B cell (primary cell): ENCODE data around the gene NDUFA1. TPM values are rescaled to one million over a fixed set of nuclear protein-coding genes. Genes with fewer than 3 reads are reported as not detected.

Experiments used
- ATAC-seq: fragments of 200-7000 bp; cut with Tn5 transposase; one replicate; pipeline ENCODE4 v1.10.0; 2021; ENCODE audit warnings: low read depth, mild to moderate bottlenecking, moderate number of reproducible peaks, moderate library complexity
- CTCF ChIA-PET: fragments of 350-600 bp; sonication (Branson Sonifier 250); formaldehyde crosslinking; loops from one replicate; lab custom pipeline; 2021; ENCODE audit warnings: antibody characterized with exemption, inconsistent platforms; lab: Charles Lee
- POLR2A ChIA-PET: fragments of 350-600 bp; sonication (Branson Sonifier 250); formaldehyde crosslinking; loops from one replicate; lab custom pipeline; 2021; ENCODE audit warnings: antibody characterized with exemption; lab: Charles Lee
- DNase-seq: peaks from one replicate; pipeline ENCODE4 v3.0.0; 2013
- H2AFZ ChIP-seq: 2 replicates; pipeline ENCODE4 v1.6.1; 2012; ENCODE audit warnings: mild to moderate bottlenecking, low read depth, low read length; ENCODE audit not compliant: insufficient read depth, poor library complexity, severe bottlenecking
- H3K27ac ChIP-seq, 2 donors: 1 replicate in 1 of 2; 2 replicates in 1 of 2; pipeline ENCODE4 v1.5.1; 2012 to 2013; ENCODE audit warnings: low read length in 2 of 2, mild to moderate bottlenecking in 2 of 2, moderate library complexity in 1 of 2
- H3K27me3 ChIP-seq, 4 experiments: fragments of 200-600 bp in 1 of 4; sonication (generic) in 1 of 4; replicated peaks in 1 of 4; 1 replicate in 2 of 4; 2 replicates in 2 of 4; pipeline versions ENCODE4 v1.6.1 to v1.7.0; 2013 to 2016; ENCODE audit warnings: low read length in 3 of 4, mild to moderate bottlenecking in 2 of 4, mixed read lengths in 1 of 4, moderate library complexity in 1 of 4; ENCODE audit not compliant: insufficient read depth in 4 of 4, control insufficient read depth in 3 of 4; ENCODE audit errors: control extremely low read depth in 1 of 4
- H3K36me3 ChIP-seq, 2 experiments: replicated peaks in 1 of 2; 1 replicate in 1 of 2; 2 replicates in 1 of 2; pipeline versions ENCODE4 v1.6.1 to v1.7.1; 2013; ENCODE audit warnings: low read length in 1 of 2; ENCODE audit not compliant: insufficient read depth in 2 of 2, control insufficient read depth in 1 of 2; ENCODE audit errors: control extremely low read depth in 1 of 2, extremely low read depth in 1 of 2
- H3K4me1 ChIP-seq, 2 donors: fragments of 200-600 bp in 1 of 2; sonication (generic) in 1 of 2; 1 replicate in 1 of 2; 2 replicates in 1 of 2; pipeline versions ENCODE4 v1.5.1 to v1.6.1; 2013 to 2017; ENCODE audit warnings: low read length in 2 of 2; ENCODE audit not compliant: control insufficient read depth in 2 of 2, insufficient read depth in 2 of 2
- H3K4me2 ChIP-seq: replicated peaks from 2 replicates; pipeline ENCODE3; 2012; ENCODE audit warnings: mild to moderate bottlenecking, low read depth, low read length; ENCODE audit not compliant: poor library complexity, severe bottlenecking
- H3K4me3 ChIP-seq, 5 experiments: fragments of 200-600 bp in 1 of 5; sonication (generic) in 1 of 5; 1 replicate in 3 of 5; 2 replicates in 2 of 5; pipeline versions ENCODE4 v1.5.1 to v1.7.0; 2011 to 2016; ENCODE audit warnings: low read length in 4 of 5, mild to moderate bottlenecking in 4 of 5, low read depth in 2 of 5, control low read depth in 1 of 5, moderate library complexity in 1 of 5; ENCODE audit not compliant: insufficient read depth in 1 of 5; ENCODE audit errors: control extremely low read depth in 1 of 5, extremely low read depth in 1 of 5
- H3K79me2 ChIP-seq: fragments of 200-600 bp; sonication (generic); one replicate; pipeline ENCODE4 v1.6.0; 2016; ENCODE audit warnings: low read length; ENCODE audit not compliant: control insufficient read depth, insufficient read depth
- H3K9ac ChIP-seq: fragments of 200-600 bp; sonication (generic); 2 replicates; pipeline ENCODE4 v1.6.1; 2017; ENCODE audit warnings: mild to moderate bottlenecking, low read length, moderate library complexity
- H3K9me3 ChIP-seq, 3 donors: one replicate each; pipeline versions ENCODE4 v1.6.1 to v1.7.1; 2013; ENCODE audit warnings: low read length in 2 of 3; ENCODE audit not compliant: control insufficient read depth in 2 of 3, insufficient read depth in 1 of 3; ENCODE audit errors: control extremely low read depth in 1 of 3
- H4K20me1 ChIP-seq: 2 replicates; pipeline ENCODE4 v1.6.0; 2012; ENCODE audit warnings: mild to moderate bottlenecking, low read length; ENCODE audit not compliant: insufficient read depth, control insufficient read depth, poor library complexity, severe bottlenecking
- H3K27ac Mint-ChIP-seq: one replicate; pipeline ENCODE4 v1.8.0; 2021; ENCODE audit warnings: mixed read lengths
- H3K27me3 Mint-ChIP-seq: one replicate; pipeline ENCODE4 v1.8.0; 2021; ENCODE audit warnings: mixed read lengths
- H3K4me1 Mint-ChIP-seq: one replicate; pipeline ENCODE4 v1.8.0; 2021; ENCODE audit warnings: mixed read lengths
- H3K4me3 Mint-ChIP-seq: one replicate; pipeline ENCODE4 v1.8.0; 2021; ENCODE audit warnings: mixed read lengths
- H3K9me3 Mint-ChIP-seq: one replicate; pipeline ENCODE4 v1.8.0; 2022; ENCODE audit warnings: mixed read lengths; ENCODE audit not compliant: insufficient read depth
- CTCF ChIP-seq: fragments of 200-600 bp; IDR thresholded peaks from one replicate; pipeline ENCODE4 v1.8.0; 2022; ENCODE audit warnings: antibody characterized with exemption, mild to moderate bottlenecking
- EZH2 ChIP-seq: IDR thresholded peaks from 2 replicates; pipeline ENCODE4 v1.6.1; 2012; ENCODE audit warnings: borderline replicate concordance, low read depth, mild to moderate bottlenecking, moderate library complexity, low read length; ENCODE audit not compliant: insufficient read depth, poor library complexity, severe bottlenecking
- WGBS: methylation state at CpG from one replicate; pipeline ENCODE4 v1.1.5; 2013; ENCODE audit warnings: missing lambda C conversion rate; ENCODE audit not compliant: insufficient coverage; 5-methylcytosine and 5-hydroxymethylcytosine counted together
- intact Hi-C: fragments of 100-400 bp; cut with micrococcal nuclease; formaldehyde crosslinking; loops from one replicate; pipeline ENCODE4 v1.10.0; 2022
- polyA plus RNA-seq: library from polyadenylated mRNA; depleted of rRNA; stranded (reverse); fragments of >200 nt; gene quantifications from 2 replicates; pipeline ENCODE4 v1.2.3, GENCODE V29; 2012
- total RNA-seq, 2 donors: library from RNA; stranded (reverse); fragments of 120-200 nt in 1 of 2; gene quantifications; 1 replicate in 1 of 2; 2 replicates in 1 of 2; pipeline versions ENCODE4 v1.2.3 to v1.2.4, GENCODE V29; 2013 to 2022

Gene NDUFA1
- total and polyA plus RNA-seq, 2 donors (not counting 1 experiment from before 2014, with no cell fraction given): 29.0 to 39.5 TPM

- WGBS: no CpG with 5 or more reads among the region's 1 CpG
- H3K4me1 ChIP-seq: no peaks in the 10 kb centered on the region
- H4K20me1 ChIP-seq: no peaks in the 10 kb centered on the region
- H3K4me3 ChIP-seq: no peak overlapping the region
- no peak overlapping the region for H3K27ac Mint-ChIP-seq
- H3K27me3 Mint-ChIP-seq: no peaks in the 10 kb centered on the region
- ChIA-PET CTCF (no interaction called here), POLR2A (no interaction called here)
- no peak overlapping the region for H2AFZ ChIP-seq
- H3K4me1 Mint-ChIP-seq: no peaks in the 10 kb centered on the region
- H3K4me3 Mint-ChIP-seq: no peak overlapping the region
- no peaks in the 10 kb centered on the region for H3K79me2 ChIP-seq
- H3K36me3 ChIP-seq: no peaks in the 10 kb centered on the region
- intact Hi-C loops: no loop called here
- H3K27ac ChIP-seq: no peak overlapping the region
- H3K4me2 ChIP-seq: no peak overlapping the region
- ATAC-seq (no peak), DNase-seq (no peak)
- no peaks in the 10 kb centered on the region for H3K9me3 ChIP-seq
- H3K27me3 ChIP-seq: no peaks in the 10 kb centered on the region
- TF ChIP-seq EZH2 (no peak), CTCF (no peak)
- H3K9ac ChIP-seq: no peak overlapping the region
- no peaks in the 10 kb centered on the region for H3K9me3 Mint-ChIP-seq
Measured at GRCh38 chrX:119900976-119901375, 29.3 kb downstream of the NDUFA1 start.

GRCh38 chrX:119916310-119916709 lies 44.7 kb downstream of the NDUFA1 start:
- ChIA-PET POLR2A (no interaction called here), CTCF (no interaction called here)
- Histone ChIP-seq H3K27me3 (no peaks in the 10 kb centered on the region), H2AFZ (no peak overlapping the region), H3K36me3 (no peaks in the 10 kb centered on the region), H4K20me1 (no peaks in the 10 kb centered on the region), H3K79me2 (no peaks in the 10 kb centered on the region), H3K4me3 (no peak overlapping the region), H3K9me3 (no peaks in the 10 kb centered on the region), H3K4me1 (no peaks in the 10 kb centered on the region), H3K9ac (no peak overlapping the region), H3K27ac (no peak overlapping the region), H3K4me2 (no peak overlapping the region)
- Mint-ChIP-seq H3K4me1 (no peaks in the 10 kb centered on the region), H3K27ac (no peak overlapping the region), H3K4me3 (no peak overlapping the region), H3K27me3 (no peaks in the 10 kb centered on the region), H3K9me3 (no peaks in the 10 kb centered on the region)
- intact Hi-C loops: no loop called here
- TF ChIP-seq EZH2 (no peak), CTCF (no peak)
- no peak for ATAC-seq
- DNase-seq: no peak
- WGBS: 100% methylated on average over 2 of the region's 5 CpGs
